Activated naive CD8-positive, alpha-beta T cell treated with anti-CD3 and anti-CD28 coated beads, Interleukin-2, amount 10 ng/mL, durations not matched to agents 7 days and 5 days (primary cell): Measurements from ENCODE around the gene FAM174B. TPM values are rescaled to one million over a fixed set of nuclear protein-coding genes. Genes with fewer than 3 reads are reported as not detected.

ENCODE experiments used
- ATAC-seq: fragments of 150-1000 bp; cut with Tn5 transposase; one replicate; pipeline ENCODE4 v1.10.0; 2021; ENCODE audit warnings: low read depth, moderate library complexity
- POLR2A ChIA-PET: fragments of 350-600 bp; sonication (Branson Sonifier 250); formaldehyde crosslinking; loops from one replicate; lab custom pipeline; 2021; ENCODE audit warnings: antibody characterized with exemption; lab: Charles Lee
- DNase-seq: peaks from one replicate; pipeline ENCODE4 v3.0.0; 2021
- H3K27ac Mint-ChIP-seq: one replicate; pipeline ENCODE4 v1.8.0; 2022; ENCODE audit warnings: mild to moderate bottlenecking, mixed read lengths
- H3K27me3 Mint-ChIP-seq: one replicate; pipeline ENCODE4 v1.8.0; 2022; ENCODE audit warnings: mild to moderate bottlenecking, moderate library complexity, mixed read lengths
- H3K36me3 Mint-ChIP-seq: one replicate; pipeline ENCODE4 v1.8.0; 2021; ENCODE audit warnings: mild to moderate bottlenecking, mixed read lengths
- H3K4me1 Mint-ChIP-seq: one replicate; pipeline ENCODE4 v1.8.0; 2021; ENCODE audit warnings: mixed read lengths
- H3K4me3 Mint-ChIP-seq: one replicate; pipeline ENCODE4 v1.8.0; 2022; ENCODE audit warnings: mild to moderate bottlenecking, moderate library complexity, mixed read lengths
- H3K9me3 Mint-ChIP-seq: one replicate; pipeline ENCODE4 v1.8.0; 2021; ENCODE audit warnings: mixed read lengths
- total RNA-seq, 2 experiments: library from RNA; stranded (reverse); gene quantifications; one replicate each; pipeline ENCODE4 v1.2.3, GENCODE V29; 2021

FAM174B gene
- total RNA-seq: 1 to 10 TPM; 1.4 to 1.9 TPM

DNA sequence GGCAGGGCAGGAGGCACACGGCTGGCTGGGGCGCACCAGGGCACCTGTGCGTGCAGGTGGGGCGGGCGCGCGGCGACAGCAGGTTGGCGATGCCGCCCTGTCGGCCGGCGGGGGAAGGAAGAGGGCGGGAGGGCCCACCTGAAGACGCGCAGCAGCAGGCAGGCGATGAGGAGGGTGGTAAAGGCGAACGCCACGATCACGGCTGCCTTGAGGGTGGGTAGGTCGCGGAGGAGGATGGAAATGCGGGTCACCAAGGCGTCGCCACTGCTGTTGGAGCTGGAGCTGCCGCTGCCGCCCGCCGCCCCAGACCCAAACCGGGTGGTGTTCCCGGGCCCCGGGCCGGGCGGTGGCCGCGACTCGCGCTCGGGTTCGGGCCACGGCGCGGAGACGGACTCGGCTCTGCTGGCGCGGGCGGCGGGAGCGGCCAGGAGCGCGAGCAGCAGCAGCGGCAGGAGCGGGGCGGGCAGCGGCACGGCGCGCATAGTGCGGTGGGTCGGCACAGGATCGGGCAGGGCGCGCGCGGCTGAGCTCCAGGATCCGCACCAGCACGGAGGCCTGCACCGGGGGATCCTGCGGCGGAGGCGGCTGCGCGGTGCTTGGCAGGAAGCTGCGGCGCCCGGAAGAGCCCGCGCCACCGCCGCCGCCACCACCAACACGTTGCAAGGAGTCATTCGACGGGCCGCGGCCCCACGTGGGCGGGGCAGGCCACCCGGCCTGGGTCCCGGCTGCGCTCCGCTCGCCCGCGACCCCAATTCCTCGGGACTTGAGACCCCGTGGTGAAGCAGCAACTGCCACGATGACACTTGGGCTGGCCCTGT lies at the start of gene FAM174B:
FAM174B (minus strand) TSS at position 598 of the 818 bp plus-strand sequence.
- Mint-ChIP-seq H3K4me3 (peak within 1 kb of the TSS; percentile 58), H3K36me3 (peaks cover 2% of the 10 kb centered on the region), H3K9me3 (peaks cover 4% of the 10 kb centered on the region), H3K27me3 (peaks cover 51% of the 10 kb centered on the region), H3K4me1 (peaks cover 5% of the 10 kb centered on the region), H3K27ac (no peak within 1 kb of the TSS)
- POLR2A ChIA-PET: no interaction called here
- peak; percentile 70 for ATAC-seq
- DNase-seq: peak; percentile 58

DNA sequence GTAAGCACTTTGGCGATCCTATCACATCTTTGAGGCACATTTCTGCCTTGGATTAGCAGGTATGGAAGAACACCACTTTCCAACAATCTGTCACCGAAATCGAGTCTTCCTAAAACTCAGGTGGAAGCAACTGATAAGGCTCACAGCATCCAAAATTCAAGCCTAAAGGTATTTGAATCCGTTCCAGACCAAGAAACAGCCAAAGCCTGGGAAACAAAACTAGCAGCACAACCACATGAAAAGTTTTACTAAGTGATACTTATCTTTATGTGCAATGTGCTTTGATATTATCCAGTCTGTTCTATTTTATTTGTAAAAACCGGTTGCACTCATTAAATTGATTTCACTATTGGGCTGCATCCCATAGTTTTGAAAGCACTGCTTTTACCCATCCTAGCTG lies 40.5 kb upstream of the FAM174B start:
- no peak overlapping the region for H3K4me3 Mint-ChIP-seq
- DNase-seq: no peak
- no peak for ATAC-seq
- H3K27me3 Mint-ChIP-seq: peaks cover 2% of the 10 kb centered on the region
- no peak overlapping the region for H3K27ac Mint-ChIP-seq
- POLR2A ChIA-PET: no interaction called here
- no peaks in the 10 kb centered on the region for H3K36me3 Mint-ChIP-seq
- peaks cover 3% of the 10 kb centered on the region for H3K4me1 Mint-ChIP-seq
- H3K9me3 Mint-ChIP-seq: peaks cover 4% of the 10 kb centered on the region

DNA sequence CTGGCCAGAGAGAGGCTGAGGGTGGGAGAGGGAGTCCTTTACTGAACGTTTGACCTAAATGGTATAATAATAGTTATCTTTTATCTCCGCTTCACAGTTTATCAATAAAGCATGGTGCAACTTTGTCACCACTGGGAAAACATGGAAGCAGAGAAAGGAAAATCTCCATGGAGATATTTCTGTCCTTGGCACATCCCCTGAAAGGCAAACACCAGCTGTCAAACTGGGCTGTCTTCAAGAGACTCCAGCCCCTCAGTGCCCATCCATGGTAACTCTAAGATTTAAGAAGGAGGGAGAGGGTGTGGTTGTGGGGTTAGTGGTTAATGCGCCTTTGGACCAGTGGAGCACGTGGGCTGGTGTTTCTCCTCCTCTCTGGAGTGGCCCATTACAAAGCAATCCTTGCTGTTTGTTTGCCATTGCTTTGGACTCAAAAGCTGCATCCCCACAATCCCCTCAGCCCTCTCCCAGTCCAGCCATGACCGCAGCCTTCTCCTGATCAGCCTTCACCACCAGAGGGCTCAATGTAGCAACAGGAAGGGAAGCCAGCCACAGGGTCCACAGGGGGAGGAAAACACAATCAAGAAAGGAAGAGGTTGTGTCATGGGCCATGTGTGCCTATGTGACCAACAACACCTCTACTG lies 38.2 kb upstream of the FAM174B start:
- Mint-ChIP-seq H3K4me1 (peaks cover 3% of the 10 kb centered on the region), H3K36me3 (no peaks in the 10 kb centered on the region), H3K4me3 (no peak overlapping the region), H3K27me3 (peaks cover under 1% of the 10 kb centered on the region), H3K9me3 (no peaks in the 10 kb centered on the region), H3K27ac (no peak overlapping the region)
- no peak for DNase-seq
- ATAC-seq: no peak
- POLR2A ChIA-PET: no interaction called here

DNA sequence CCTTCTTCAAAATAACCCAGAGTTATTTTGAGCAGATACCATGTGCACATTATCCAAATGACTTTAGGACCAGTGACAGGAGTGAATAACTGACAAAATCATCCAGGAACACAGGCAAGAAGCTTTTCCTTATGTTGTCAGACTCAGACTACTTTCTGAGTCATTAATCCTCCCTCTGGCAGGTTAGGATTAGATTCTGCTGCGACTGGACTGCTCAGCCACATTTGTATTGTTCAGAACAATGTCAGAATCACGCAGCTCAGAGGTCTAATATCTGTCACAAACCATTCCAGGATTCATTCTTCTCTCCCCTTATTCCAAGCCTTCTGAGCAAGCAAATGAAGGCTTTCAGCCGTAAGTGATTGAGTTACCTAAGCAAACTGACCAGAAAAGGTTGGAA lies 34.8 kb upstream of the FAM174B start:
- no peaks in the 10 kb centered on the region for H3K27me3 Mint-ChIP-seq
- H3K4me1 Mint-ChIP-seq: peaks cover 3% of the 10 kb centered on the region
- H3K4me3 Mint-ChIP-seq: no peak overlapping the region
- no peak overlapping the region for H3K27ac Mint-ChIP-seq
- H3K36me3 Mint-ChIP-seq: no peaks in the 10 kb centered on the region
- DNase-seq (no peak), ATAC-seq (no peak)
- H3K9me3 Mint-ChIP-seq: no peaks in the 10 kb centered on the region
- POLR2A ChIA-PET: no interaction called here

DNA sequence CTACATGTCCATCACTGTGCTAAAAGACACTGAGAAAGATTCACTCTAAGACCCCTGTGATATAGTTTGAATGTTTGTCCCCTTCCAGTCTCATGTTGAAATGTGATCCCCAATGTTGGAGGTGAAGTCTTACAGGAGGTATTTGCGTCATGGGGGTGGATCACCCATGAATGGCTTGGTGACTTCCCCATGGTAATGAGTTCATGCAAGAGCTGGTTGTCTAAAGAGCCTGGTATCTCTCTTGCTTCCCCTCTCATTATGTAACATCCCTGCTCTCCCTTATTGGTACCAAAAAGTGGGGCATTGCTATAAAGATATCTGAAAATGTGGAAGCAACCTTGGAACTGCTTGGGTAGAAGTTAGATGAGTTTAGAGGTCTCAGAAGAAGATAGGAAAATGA lies 32.2 kb upstream of the FAM174B start:
- H3K4me3 Mint-ChIP-seq: no peak overlapping the region
- no peaks in the 10 kb centered on the region for H3K27me3 Mint-ChIP-seq
- no peak for ATAC-seq
- H3K27ac Mint-ChIP-seq: no peak overlapping the region
- no peak for DNase-seq
- no peaks in the 10 kb centered on the region for H3K36me3 Mint-ChIP-seq
- no peaks in the 10 kb centered on the region for H3K9me3 Mint-ChIP-seq
- no peaks in the 10 kb centered on the region for H3K4me1 Mint-ChIP-seq
- POLR2A ChIA-PET: no interaction called here

DNA sequence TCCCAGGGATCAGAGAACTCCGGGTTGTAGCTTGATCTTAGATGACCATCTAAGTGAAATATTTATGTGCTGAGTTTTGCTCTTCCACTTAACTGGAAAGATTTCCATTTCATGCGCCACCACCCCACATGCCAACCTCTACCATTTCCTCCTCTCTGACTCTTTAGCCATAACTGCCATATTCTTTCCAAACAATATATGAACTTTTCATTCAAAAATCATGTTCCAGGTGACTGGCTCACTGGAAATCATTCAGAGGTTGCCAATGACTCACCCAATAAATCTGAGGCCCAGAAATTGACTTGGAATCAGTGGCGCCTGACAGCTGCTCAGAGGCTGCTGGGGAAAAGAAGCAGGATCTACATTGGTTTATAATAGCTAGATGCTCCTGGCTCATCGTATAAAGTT lies 31.6 kb upstream of the FAM174B start:
- POLR2A ChIA-PET: no interaction called here

DNA sequence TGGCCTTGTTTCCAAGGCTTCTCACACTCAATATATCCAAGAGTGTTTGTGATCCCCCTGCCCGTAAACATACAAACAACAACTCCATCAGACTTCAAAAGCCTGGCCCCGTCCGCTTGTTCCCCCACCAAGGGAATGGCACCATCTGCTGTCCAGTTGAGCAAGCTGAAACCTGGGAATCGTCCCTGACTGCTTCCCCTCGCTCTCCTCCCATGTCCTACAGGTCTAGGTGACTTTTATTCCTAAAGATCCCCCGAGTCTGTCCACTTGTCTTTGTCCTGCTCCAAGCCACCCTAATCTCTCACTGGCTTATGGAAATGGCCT lies 27.9 kb upstream of the FAM174B start:
- POLR2A ChIA-PET: no interaction called here
- Mint-ChIP-seq H3K27me3 (no peaks in the 10 kb centered on the region), H3K27ac (no peak overlapping the region), H3K36me3 (no peaks in the 10 kb centered on the region), H3K4me1 (no peaks in the 10 kb centered on the region), H3K4me3 (no peak overlapping the region), H3K9me3 (no peaks in the 10 kb centered on the region)
- ATAC-seq: no peak
- DNase-seq: no peak

More for the DNA sequence above, 31.6 kb upstream of the FAM174B start:
- H3K4me1 Mint-ChIP-seq: no peaks in the 10 kb centered on the region
- no peak overlapping the region for H3K27ac Mint-ChIP-seq
- H3K36me3 Mint-ChIP-seq: no peaks in the 10 kb centered on the region
- H3K9me3 Mint-ChIP-seq: no peaks in the 10 kb centered on the region
- DNase-seq (no peak), ATAC-seq (no peak)
- H3K27me3 Mint-ChIP-seq: no peaks in the 10 kb centered on the region
- H3K4me3 Mint-ChIP-seq: no peak overlapping the region

DNA sequence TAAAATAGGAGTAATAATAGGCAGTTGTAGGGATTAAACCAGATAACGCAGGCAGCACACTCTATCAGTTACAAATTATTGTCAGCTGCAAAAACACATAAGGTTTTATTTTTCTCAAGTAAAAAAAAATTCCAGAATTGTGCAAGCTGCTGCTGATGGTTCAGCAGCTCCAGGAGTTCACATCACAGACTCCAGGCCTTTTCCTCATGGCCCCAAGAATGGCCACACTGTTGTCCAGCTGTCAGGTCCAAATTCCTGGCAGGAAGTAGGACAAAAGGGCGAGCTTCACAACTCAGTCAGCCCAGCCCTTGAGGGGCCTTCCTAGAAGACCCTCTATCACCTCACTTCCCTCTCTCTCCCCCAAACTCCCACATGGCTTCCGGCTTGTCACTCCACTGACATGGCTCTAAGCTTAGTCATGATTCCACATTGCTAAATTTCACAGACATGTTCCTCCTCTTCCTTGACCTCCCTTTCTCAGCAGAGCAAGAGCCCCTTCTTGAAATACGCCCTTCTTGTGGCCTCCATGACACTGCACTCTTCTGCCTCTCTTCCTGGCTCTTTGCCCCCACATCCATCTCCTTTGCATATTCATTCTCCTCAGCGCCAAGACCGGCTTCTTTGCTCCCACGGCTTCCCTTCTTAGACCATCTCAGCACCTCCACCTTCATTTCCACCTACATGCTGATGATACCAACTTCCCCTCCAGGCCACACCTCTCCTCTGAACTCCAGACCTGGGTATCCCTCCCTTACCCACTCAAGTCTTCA lies 27.4 kb upstream of the FAM174B start:
- Mint-ChIP-seq H3K27me3 (no peaks in the 10 kb centered on the region), H3K27ac (no peak overlapping the region), H3K9me3 (no peaks in the 10 kb centered on the region), H3K36me3 (no peaks in the 10 kb centered on the region), H3K4me3 (no peak overlapping the region), H3K4me1 (no peaks in the 10 kb centered on the region)
- POLR2A ChIA-PET: no interaction called here
- DNase-seq (no peak), ATAC-seq (no peak)

DNA sequence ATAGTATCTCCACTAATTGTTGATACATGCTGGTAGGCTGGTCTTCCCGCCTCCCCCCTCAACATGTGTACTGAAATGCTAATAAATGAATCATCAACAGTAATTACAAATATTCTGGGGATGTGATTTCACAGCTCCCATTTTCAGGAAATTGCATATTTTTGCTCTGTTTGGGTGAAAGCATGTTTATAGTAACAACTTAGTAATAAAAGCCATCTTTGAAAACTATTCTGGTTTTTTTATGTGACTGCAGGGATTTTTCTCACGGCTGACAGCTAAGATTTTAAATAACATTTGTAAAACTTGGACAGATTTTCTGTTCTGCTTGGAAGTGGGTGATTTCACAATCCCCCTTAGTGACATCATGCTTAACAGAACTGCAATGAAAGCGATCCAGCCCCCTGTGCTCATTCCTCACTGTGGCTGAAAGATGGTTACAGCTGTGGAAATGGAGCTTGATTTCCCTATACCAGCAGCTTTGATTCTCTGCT lies 25.6 kb upstream of the FAM174B start:
- no peaks in the 10 kb centered on the region for H3K4me1 Mint-ChIP-seq
- H3K36me3 Mint-ChIP-seq: no peaks in the 10 kb centered on the region
- no peak for ATAC-seq
- no peaks in the 10 kb centered on the region for H3K9me3 Mint-ChIP-seq
- H3K4me3 Mint-ChIP-seq: no peak overlapping the region
- POLR2A ChIA-PET: no interaction called here
- no peak overlapping the region for H3K27ac Mint-ChIP-seq
- DNase-seq: no peak
- H3K27me3 Mint-ChIP-seq: no peaks in the 10 kb centered on the region

DNA sequence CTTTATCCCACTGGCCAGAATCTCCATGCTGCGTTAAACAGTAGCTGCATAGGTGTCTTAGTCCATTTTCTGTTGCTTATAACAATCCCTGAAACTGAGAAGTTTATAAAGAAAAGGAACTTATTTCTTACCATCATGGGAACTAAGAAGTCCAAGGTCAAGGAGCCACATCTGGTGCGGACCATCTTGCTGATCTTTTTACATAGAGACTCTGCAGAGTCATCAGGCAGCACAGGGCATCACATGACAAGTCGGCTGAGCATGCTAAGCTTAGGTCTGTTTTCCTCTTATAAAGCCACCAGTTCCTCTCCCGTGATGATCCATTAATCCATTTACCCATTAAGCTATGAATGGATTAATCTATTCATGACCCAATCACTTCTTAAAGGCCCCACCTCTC lies 22.4 kb upstream of the FAM174B start:
- DNase-seq (no peak), ATAC-seq (no peak)
- Mint-ChIP-seq H3K9me3 (no peaks in the 10 kb centered on the region), H3K27ac (no peak overlapping the region), H3K4me1 (no peaks in the 10 kb centered on the region), H3K27me3 (no peaks in the 10 kb centered on the region), H3K36me3 (no peaks in the 10 kb centered on the region), H3K4me3 (no peak overlapping the region)
- POLR2A ChIA-PET: no interaction called here

DNA sequence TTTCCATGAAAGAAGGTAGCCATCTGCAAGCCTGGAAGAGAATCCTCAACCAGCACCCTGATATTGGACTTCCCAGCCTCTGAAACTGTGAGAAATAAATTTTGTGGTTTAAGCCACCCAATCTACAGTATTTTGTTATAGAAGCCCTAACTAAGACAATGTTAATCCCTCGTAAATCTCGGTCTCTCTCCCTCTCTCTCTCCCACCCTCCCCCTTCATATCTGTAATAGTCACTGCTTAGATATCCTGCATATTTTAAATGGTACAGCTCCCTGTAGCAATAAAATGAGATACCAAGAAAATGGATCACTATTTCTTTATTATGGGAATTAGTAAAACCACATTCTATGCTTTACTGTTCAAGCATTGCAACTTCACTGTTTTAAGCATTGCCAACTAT lies 21.0 kb upstream of the FAM174B start:
- no peak overlapping the region for H3K4me3 Mint-ChIP-seq
- no peaks in the 10 kb centered on the region for H3K27me3 Mint-ChIP-seq
- DNase-seq (no peak), ATAC-seq (no peak)
- POLR2A ChIA-PET: no interaction called here
- no peaks in the 10 kb centered on the region for H3K36me3 Mint-ChIP-seq
- H3K4me1 Mint-ChIP-seq: no peaks in the 10 kb centered on the region
- H3K27ac Mint-ChIP-seq: no peak overlapping the region
- no peaks in the 10 kb centered on the region for H3K9me3 Mint-ChIP-seq

DNA sequence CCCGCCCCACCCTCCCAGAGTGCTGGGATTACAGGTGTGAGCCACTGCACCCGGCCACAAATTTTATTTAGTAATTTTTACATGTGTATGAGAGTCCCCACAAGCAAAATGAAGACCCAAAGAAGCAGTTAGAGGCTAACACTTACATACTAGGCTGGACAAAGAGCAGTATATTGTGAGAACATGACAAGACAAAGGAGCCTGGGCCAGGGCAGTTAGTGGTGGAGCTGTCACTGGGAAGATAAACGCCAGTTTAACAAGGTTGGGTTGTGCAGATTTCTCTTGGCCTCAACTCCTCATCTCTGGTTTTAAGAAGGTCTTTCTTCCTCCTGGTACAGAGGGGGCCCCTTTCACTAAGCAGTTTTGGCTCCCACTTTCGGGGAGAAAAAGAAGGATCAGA lies 19.9 kb upstream of the FAM174B start:
- no peak for DNase-seq
- POLR2A ChIA-PET: no interaction called here
- ATAC-seq: no peak
- Mint-ChIP-seq H3K9me3 (no peaks in the 10 kb centered on the region), H3K27ac (no peak overlapping the region), H3K4me1 (no peaks in the 10 kb centered on the region), H3K27me3 (no peaks in the 10 kb centered on the region), H3K4me3 (no peak overlapping the region), H3K36me3 (no peaks in the 10 kb centered on the region)

DNA sequence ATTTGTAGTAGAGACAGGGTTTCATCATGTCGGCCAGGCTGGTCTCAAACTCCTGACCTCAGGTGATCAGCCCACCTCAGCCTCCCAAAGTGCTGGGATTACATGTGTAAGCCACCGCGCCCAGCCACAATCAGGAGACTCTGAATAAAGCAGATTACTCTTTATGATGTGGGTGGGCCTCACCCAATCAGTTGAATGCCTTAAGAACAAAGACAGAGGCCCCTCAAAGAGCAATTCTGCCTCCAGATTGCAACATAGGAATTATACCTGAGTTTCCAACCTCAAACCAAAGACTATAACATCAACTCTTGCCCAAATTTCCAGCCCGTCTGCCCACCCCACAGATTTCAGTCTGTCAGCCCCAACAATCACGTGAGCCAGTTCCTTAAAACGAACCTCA lies 18.8 kb upstream of the FAM174B start:
- no peaks in the 10 kb centered on the region for H3K36me3 Mint-ChIP-seq
- ATAC-seq (no peak), DNase-seq (no peak)
- no peaks in the 10 kb centered on the region for H3K4me1 Mint-ChIP-seq
- no peaks in the 10 kb centered on the region for H3K9me3 Mint-ChIP-seq
- H3K27ac Mint-ChIP-seq: no peak overlapping the region
- no peaks in the 10 kb centered on the region for H3K27me3 Mint-ChIP-seq
- POLR2A ChIA-PET: no interaction called here
- H3K4me3 Mint-ChIP-seq: no peak overlapping the region

DNA sequence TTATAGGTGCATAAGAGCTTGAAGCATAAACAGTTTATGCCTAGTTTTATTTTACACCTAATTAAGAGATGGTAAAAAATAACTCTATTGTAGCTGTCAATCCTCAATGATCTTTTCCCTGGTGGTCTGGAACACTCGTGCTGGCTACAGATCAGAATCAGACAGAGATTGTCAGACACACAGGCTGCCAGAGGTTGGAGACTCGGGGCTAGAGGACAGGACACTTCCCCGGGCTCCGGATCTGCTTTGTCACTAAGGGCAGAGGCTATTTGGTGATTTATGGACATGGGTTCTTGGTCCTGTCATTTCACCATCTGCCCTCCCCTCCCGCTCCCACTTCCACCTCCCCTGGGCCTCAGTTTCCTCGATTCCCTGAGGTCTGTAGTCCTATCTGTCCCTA lies 16.5 kb upstream of the FAM174B start:
- POLR2A ChIA-PET: no interaction called here

More for the DNA sequence above, 16.5 kb upstream of the FAM174B start:
- no peaks in the 10 kb centered on the region for H3K4me1 Mint-ChIP-seq
- ATAC-seq: no peak
- H3K36me3 Mint-ChIP-seq: no peaks in the 10 kb centered on the region
- no peaks in the 10 kb centered on the region for H3K27me3 Mint-ChIP-seq
- no peak for DNase-seq
- no peak overlapping the region for H3K27ac Mint-ChIP-seq
- no peak overlapping the region for H3K4me3 Mint-ChIP-seq
- no peaks in the 10 kb centered on the region for H3K9me3 Mint-ChIP-seq
